ENCODE results near the gene TMEM182. TPM values are rescaled to one million over a fixed set of nuclear protein-coding genes. Genes with fewer than 3 reads are reported as not detected.
A peak's percentile ranks its signal among the peaks of the same experiment; 100 is the strongest.

The TMEM182 gene
- polyA plus RNA-seq, 1 donor from 2014 or later = 3.8 TPM

DNA sequence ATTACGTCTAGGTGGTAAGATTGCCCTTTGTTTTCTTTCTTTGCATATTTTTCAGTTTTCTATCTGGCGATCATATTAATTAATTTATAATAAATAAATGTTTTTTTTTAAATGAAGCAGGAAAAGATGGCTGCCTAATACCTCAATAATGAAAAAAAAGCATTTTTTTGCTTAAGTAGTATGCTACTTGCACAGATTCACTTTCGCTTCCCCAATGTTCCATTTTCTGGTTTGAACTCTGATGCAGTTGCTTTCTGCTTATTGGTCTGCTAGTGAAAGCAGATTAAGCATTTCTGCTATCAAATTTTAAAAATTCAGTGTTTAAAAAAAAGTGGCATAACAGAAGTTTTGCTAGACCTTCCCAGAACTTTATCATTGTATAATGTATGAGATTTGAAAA is 11.9 kb upstream of the TMEM182 start:
- H3K4me3 ChIP-seq (ENCODE audit: low read length) = no peak overlapping the region
- TF ChIP-seq POLR2AphosphoS5 (IDR thresholded peaks at IDR 0.05) (no peak), TAF1 (IDR thresholded peaks at IDR 0.05; ENCODE audit: low read depth) (no peak), REST (IDR thresholded peaks at IDR 0.05; ENCODE audit: borderline replicate concordance) (no peak), RAD21 (conservative IDR thresholded peaks at IDR 0.05) (no peak)
- TF ChIP-seq, protein P1, sequence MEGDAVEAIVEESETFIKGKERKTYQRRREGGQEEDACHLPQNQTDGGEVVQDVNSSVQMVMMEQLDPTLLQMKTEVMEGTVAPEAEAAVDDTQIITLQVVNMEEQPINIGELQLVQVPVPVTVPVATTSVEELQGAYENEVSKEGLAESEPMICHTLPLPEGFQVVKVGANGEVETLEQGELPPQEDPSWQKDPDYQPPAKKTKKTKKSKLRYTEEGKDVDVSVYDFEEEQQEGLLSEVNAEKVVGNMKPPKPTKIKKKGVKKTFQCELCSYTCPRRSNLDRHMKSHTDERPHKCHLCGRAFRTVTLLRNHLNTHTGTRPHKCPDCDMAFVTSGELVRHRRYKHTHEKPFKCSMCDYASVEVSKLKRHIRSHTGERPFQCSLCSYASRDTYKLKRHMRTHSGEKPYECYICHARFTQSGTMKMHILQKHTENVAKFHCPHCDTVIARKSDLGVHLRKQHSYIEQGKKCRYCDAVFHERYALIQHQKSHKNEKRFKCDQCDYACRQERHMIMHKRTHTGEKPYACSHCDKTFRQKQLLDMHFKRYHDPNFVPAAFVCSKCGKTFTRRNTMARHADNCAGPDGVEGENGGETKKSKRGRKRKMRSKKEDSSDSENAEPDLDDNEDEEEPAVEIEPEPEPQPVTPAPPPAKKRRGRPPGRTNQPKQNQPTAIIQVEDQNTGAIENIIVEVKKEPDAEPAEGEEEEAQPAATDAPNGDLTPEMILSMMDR (IDR thresholded peaks at IDR 0.05; ENCODE audit: poor library complexity, severe bottlenecking) = no peak
- no peak overlapping the region for H2AFZ ChIP-seq (ENCODE audit: low read depth, low read length)
- H3K9ac ChIP-seq (ENCODE audit: low read length) = no peak overlapping the region
- H3K79me2 ChIP-seq (replicated peaks; ENCODE audit: insufficient read depth, low read length) = no peaks in the 10 kb centered on the region
- H3K27me3 ChIP-seq (ENCODE audit: insufficient read depth, low read depth, low read length) = no peaks in the 10 kb centered on the region
- H4K20me1 ChIP-seq (ENCODE audit: insufficient read depth) = no peaks in the 10 kb centered on the region
- no peaks in the 10 kb centered on the region for H3K36me3 ChIP-seq (ENCODE audit: insufficient read depth, low read length)
- no peaks in the 10 kb centered on the region for H3F3A ChIP-seq (ENCODE audit: insufficient read depth, low read length, poor library complexity, severe bottlenecking)
- no peak overlapping the region for H3K27ac ChIP-seq (ENCODE audit: low read length)
- H3K4me2 ChIP-seq (ENCODE audit: low read length) = no peak overlapping the region
- H3K9me3 ChIP-seq (ENCODE audit: low read length) = no peaks in the 10 kb centered on the region
- H3K9me2 ChIP-seq (ENCODE audit: insufficient read depth, low read length) = no peaks in the 10 kb centered on the region

GRCh38 chr2:102753563-102754159 is 8.2 kb upstream of the TMEM182 start:
- Histone ChIP-seq H3K36me3 (ENCODE audit: insufficient read depth, low read length) (no peaks in the 10 kb centered on the region), H3K27ac (ENCODE audit: low read length) (no peak overlapping the region), H3K9me3 (ENCODE audit: low read length) (no peaks in the 10 kb centered on the region), H3K9ac (ENCODE audit: low read length) (no peak overlapping the region), H3K4me3 (ENCODE audit: low read length) (no peak overlapping the region), H3F3A (ENCODE audit: insufficient read depth, low read length, poor library complexity, severe bottlenecking) (no peaks in the 10 kb centered on the region), H4K20me1 (ENCODE audit: insufficient read depth) (no peaks in the 10 kb centered on the region), H3K27me3 (ENCODE audit: insufficient read depth, low read depth, low read length) (no peaks in the 10 kb centered on the region), H3K4me2 (ENCODE audit: low read length) (no peak overlapping the region), H3K79me2 (replicated peaks; ENCODE audit: insufficient read depth, low read length) (no peaks in the 10 kb centered on the region), H2AFZ (ENCODE audit: low read depth, low read length) (no peak overlapping the region), H3K9me2 (ENCODE audit: insufficient read depth, low read length) (no peaks in the 10 kb centered on the region)
- peak; percentile 62 for TF ChIP-seq RAD21 (conservative IDR thresholded peaks at IDR 0.05)
- no peak for TF ChIP-seq MXI1 (conservative IDR thresholded peaks at IDR 0.05; ENCODE audit: poor library complexity, severe bottlenecking)
- TF ChIP-seq, protein P1 (IDR thresholded peaks at IDR 0.05; ENCODE audit: poor library complexity, severe bottlenecking) = peak; percentile 77
- no peak for TF ChIP-seq EZH2 (IDR thresholded peaks at IDR 0.05; ENCODE audit: borderline replicate concordance, insufficient read depth, low read length, poor library complexity, severe bottlenecking)
- peak; percentile 72 for TF ChIP-seq SMC3 (conservative IDR thresholded peaks at IDR 0.05; ENCODE audit: poor library complexity)

All from neural cell (in vitro differentiated cells).